Measurements from ENCODE around the gene ROCK2. TPM values are rescaled to one million over a fixed set of nuclear protein-coding genes. Genes with fewer than 3 reads are reported as not detected.
A peak's percentile ranks its signal among the peaks of the same experiment; 100 is the strongest.

ROCK2 gene
- total RNA-seq, 2 donors from 2014 or later: 85.8 to 96.6 TPM

GRCh38 chr2:11385216-11385615 lies 40.8 kb upstream of the ROCK2 start:
- H3K36me3 ChIP-seq: no peaks in the 10 kb centered on the region
- no peak for DNase-seq (ENCODE audit: low spot score)
- H3K27ac ChIP-seq: peak overlapping the region; percentile 65 to 93
- no peak for ATAC-seq (ENCODE audit: insufficient number of reproducible peaks, low FRiP score, low read depth)
- TF ChIP-seq, protein P1, sequence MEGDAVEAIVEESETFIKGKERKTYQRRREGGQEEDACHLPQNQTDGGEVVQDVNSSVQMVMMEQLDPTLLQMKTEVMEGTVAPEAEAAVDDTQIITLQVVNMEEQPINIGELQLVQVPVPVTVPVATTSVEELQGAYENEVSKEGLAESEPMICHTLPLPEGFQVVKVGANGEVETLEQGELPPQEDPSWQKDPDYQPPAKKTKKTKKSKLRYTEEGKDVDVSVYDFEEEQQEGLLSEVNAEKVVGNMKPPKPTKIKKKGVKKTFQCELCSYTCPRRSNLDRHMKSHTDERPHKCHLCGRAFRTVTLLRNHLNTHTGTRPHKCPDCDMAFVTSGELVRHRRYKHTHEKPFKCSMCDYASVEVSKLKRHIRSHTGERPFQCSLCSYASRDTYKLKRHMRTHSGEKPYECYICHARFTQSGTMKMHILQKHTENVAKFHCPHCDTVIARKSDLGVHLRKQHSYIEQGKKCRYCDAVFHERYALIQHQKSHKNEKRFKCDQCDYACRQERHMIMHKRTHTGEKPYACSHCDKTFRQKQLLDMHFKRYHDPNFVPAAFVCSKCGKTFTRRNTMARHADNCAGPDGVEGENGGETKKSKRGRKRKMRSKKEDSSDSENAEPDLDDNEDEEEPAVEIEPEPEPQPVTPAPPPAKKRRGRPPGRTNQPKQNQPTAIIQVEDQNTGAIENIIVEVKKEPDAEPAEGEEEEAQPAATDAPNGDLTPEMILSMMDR (IDR thresholded peaks at IDR 0.05): no peak
- no peaks in the 10 kb centered on the region for H3K27me3 ChIP-seq (replicated peaks; ENCODE audit: insufficient read depth)
- no peaks in the 10 kb centered on the region for H3K9me3 ChIP-seq
- peaks cover 16 to 49% of the 10 kb centered on the region in 2 donors for H3K4me1 ChIP-seq (ENCODE audit: control insufficient read depth in 1 of 2, low read depth in 2 of 2)
- no peak overlapping the region for H3K4me3 ChIP-seq

- no peaks in the 10 kb centered on the region for H3K27me3 ChIP-seq (replicated peaks; ENCODE audit: insufficient read depth)
- DNase-seq (ENCODE audit: low spot score) (no peak), ATAC-seq (ENCODE audit: insufficient number of reproducible peaks, low FRiP score, low read depth) (no peak)
- TF ChIP-seq, protein P1 (IDR thresholded peaks at IDR 0.05): no peak
- H3K9me3 ChIP-seq: no peaks in the 10 kb centered on the region
- H3K4me1 ChIP-seq (ENCODE audit: control insufficient read depth in 1 of 2, low read depth in 2 of 2): peaks cover 26 to 52% of the 10 kb centered on the region in 2 donors
- no peak overlapping the region for H3K4me3 ChIP-seq
- no peaks in the 10 kb centered on the region for H3K36me3 ChIP-seq
- peak overlapping the region; percentile 96 to 98 for H3K27ac ChIP-seq
These were observed 35.1 kb upstream of the ROCK2 start for GRCh38 chr2:11379558-11379957.

- Histone ChIP-seq H3K36me3 (no peaks in the 10 kb centered on the region), H3K4me1 (ENCODE audit: control insufficient read depth in 1 of 2, low read depth in 2 of 2) (peaks cover 34 to 67% of the 10 kb centered on the region in 2 donors), H3K9me3 (no peaks in the 10 kb centered on the region), H3K27me3 (replicated peaks; ENCODE audit: insufficient read depth) (no peaks in the 10 kb centered on the region), H3K27ac (peak overlapping the region; percentile 96 to 98), H3K4me3 (peak overlapping the region; percentile 52)
- TF ChIP-seq, protein P1 (IDR thresholded peaks at IDR 0.05): no peak
- DNase-seq (ENCODE audit: low spot score): no peak
- no peak for ATAC-seq (ENCODE audit: insufficient number of reproducible peaks, low FRiP score, low read depth)
These were observed 33.6 kb upstream of the ROCK2 start for GRCh38 chr2:11377928-11378545.

GRCh38 chr2:11376071-11376470 lies 31.6 kb upstream of the ROCK2 start:
- TF ChIP-seq, protein P1 (IDR thresholded peaks at IDR 0.05): no peak
- Histone ChIP-seq H3K9me3 (no peaks in the 10 kb centered on the region), H3K27ac (peak overlapping the region; percentile 96 to 98), H3K4me1 (ENCODE audit: control insufficient read depth in 1 of 2, low read depth in 2 of 2) (peaks cover 36 to 72% of the 10 kb centered on the region in 2 donors), H3K27me3 (replicated peaks; ENCODE audit: insufficient read depth) (no peaks in the 10 kb centered on the region), H3K4me3 (no peak overlapping the region), H3K36me3 (no peaks in the 10 kb centered on the region)
- ATAC-seq (ENCODE audit: insufficient number of reproducible peaks, low FRiP score, low read depth) (no peak), DNase-seq (ENCODE audit: low spot score) (no peak)

DNA sequence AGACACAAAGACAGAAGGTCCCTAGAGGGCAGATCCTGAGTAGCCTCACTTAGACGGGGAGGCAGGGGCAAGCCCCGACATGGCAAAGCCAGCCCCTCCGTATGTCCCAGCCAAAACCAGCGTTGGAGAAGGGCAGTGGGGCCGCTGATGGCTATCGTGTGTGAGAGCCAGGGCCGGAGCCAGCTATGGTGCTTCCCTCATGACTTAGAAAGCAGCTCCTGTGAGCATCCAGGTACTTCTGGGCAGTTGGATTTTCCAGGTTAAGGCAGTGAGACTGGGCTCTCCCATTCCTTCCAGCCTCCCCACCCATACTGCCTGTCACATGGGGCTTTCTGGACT lies 31.2 kb upstream of the ROCK2 start:
- Histone ChIP-seq H3K27ac (peak overlapping the region; percentile 96 to 98), H3K36me3 (no peaks in the 10 kb centered on the region), H3K9me3 (no peaks in the 10 kb centered on the region), H3K4me1 (ENCODE audit: control insufficient read depth in 1 of 2, low read depth in 2 of 2) (peaks cover 36 to 72% of the 10 kb centered on the region in 2 donors), H3K4me3 (no peak overlapping the region), H3K27me3 (replicated peaks; ENCODE audit: insufficient read depth) (no peaks in the 10 kb centered on the region)
- DNase-seq (ENCODE audit: low spot score): no peak
- no peak for ATAC-seq (ENCODE audit: insufficient number of reproducible peaks, low FRiP score, low read depth)
- TF ChIP-seq, protein P1 (IDR thresholded peaks at IDR 0.05): no peak

All from thoracic aorta (tissue), 2 donors.